Measurements from ENCODE around the gene PRAMEF12. TPM values are rescaled to one million over a fixed set of nuclear protein-coding genes. Genes with fewer than 3 reads are reported as not detected.
"Not testable (repeated sequence)": the region's sequence is repeated elsewhere in the genome, so short reads cannot be mapped to it uniquely, and the experiment has no call there.

PRAMEF12 gene
- not detected for total RNA-seq
- long read RNA-seq, result 0 reads

GRCh38 chr1:12773438-12773837 is at the start of gene PRAMEF12:
Gene PRAMEF12 (plus strand): TSS chr1:12773738. CDS start chr1:12774868, 1,130 bp downstream.
- Histone ChIP-seq H3K4me3 (no peak within 1 kb of the TSS), H3K9me3 (no peaks in the 10 kb centered on the region), H3K36me3 (no peaks in the 10 kb centered on the region), H3K4me1 (no peaks in the 10 kb centered on the region), H3K27ac (no peak within 1 kb of the TSS), H3K27me3 (ENCODE audit: low read depth) (peaks cover 8% of the 10 kb centered on the region)
- ATAC-seq (no peak), DNase-seq (no peak)
- intact Hi-C loops (cut with DNase I), result no loop called here
- no peak for TF ChIP-seq CTCF (IDR thresholded peaks at IDR 0.05)

- no peak for ATAC-seq
- Histone ChIP-seq H3K27me3 (ENCODE audit: low read depth) (peaks cover 5% of the 10 kb centered on the region), H3K27ac (no peak overlapping the region), H3K4me1 (no peaks in the 10 kb centered on the region), H3K9me3 (peaks cover 13% of the 10 kb centered on the region), H3K36me3 (no peaks in the 10 kb centered on the region), H3K4me3 (no peak overlapping the region)
- intact Hi-C loops (cut with DNase I), result no loop called here
- TF ChIP-seq CTCF (IDR thresholded peaks at IDR 0.05), result no peak
- no peak for DNase-seq
These were observed 45.1 kb upstream of the PRAMEF12 start for GRCh38 chr1:12728391-12728790.

GRCh38 chr1:12730156-12730555 is 43.4 kb upstream of the PRAMEF12 start:
- Histone ChIP-seq H3K9me3 (peaks cover 13% of the 10 kb centered on the region), H3K36me3 (no peaks in the 10 kb centered on the region), H3K27ac (no peak overlapping the region), H3K4me1 (no peaks in the 10 kb centered on the region), H3K27me3 (ENCODE audit: low read depth) (peaks cover 5% of the 10 kb centered on the region), H3K4me3 (no peak overlapping the region)
- no peak for TF ChIP-seq CTCF (IDR thresholded peaks at IDR 0.05)
- intact Hi-C loops (cut with DNase I), result no loop called here
- ATAC-seq, result no peak
- no peak for DNase-seq

- H3K4me1 ChIP-seq; H3K27ac ChIP-seq; intact Hi-C loops (cut with DNase I); DNase-seq; H3K36me3 ChIP-seq; ATAC-seq; H3K27me3 ChIP-seq (ENCODE audit: low read depth); H3K4me3 ChIP-seq: not testable (repeated sequence)
- H3K9me3 ChIP-seq, result peaks cover 13% of the 10 kb centered on the region
These were observed 42.5 kb upstream of the PRAMEF12 start for GRCh38 chr1:12731084-12731483.

- intact Hi-C loops (cut with DNase I), result no loop called here
- peaks cover 13% of the 10 kb centered on the region for H3K9me3 ChIP-seq
- no peaks in the 10 kb centered on the region for H3K4me1 ChIP-seq
- no peak overlapping the region for H3K27ac ChIP-seq
- no peak for ATAC-seq
- H3K27me3 ChIP-seq (ENCODE audit: low read depth), result peaks cover 5% of the 10 kb centered on the region
- no peak for TF ChIP-seq CTCF (IDR thresholded peaks at IDR 0.05)
- no peak overlapping the region for H3K4me3 ChIP-seq
- DNase-seq, result no peak
- no peaks in the 10 kb centered on the region for H3K36me3 ChIP-seq
These were observed 38.9 kb upstream of the PRAMEF12 start for GRCh38 chr1:12734651-12735050.

- Histone ChIP-seq H3K4me1 (no peaks in the 10 kb centered on the region), H3K36me3 (no peaks in the 10 kb centered on the region), H3K27ac (no peak overlapping the region), H3K4me3 (no peak overlapping the region), H3K27me3 (ENCODE audit: low read depth) (peaks cover 5% of the 10 kb centered on the region), H3K9me3 (no peaks in the 10 kb centered on the region)
- intact Hi-C loops (cut with DNase I), result no loop called here
- TF ChIP-seq CTCF (IDR thresholded peaks at IDR 0.05), result no peak
- DNase-seq (no peak), ATAC-seq (no peak)
These were observed 34.6 kb upstream of the PRAMEF12 start for GRCh38 chr1:12738934-12739333.

All from lower lobe of right lung (tissue), 2 donors.